Right atrium auricular region (tissue), 2 donors: ENCODE results near the gene P2RX3. TPM values are rescaled to one million over a fixed set of nuclear protein-coding genes. Genes with fewer than 3 reads are reported as not detected.

Source experiments
- DNase-seq: peaks from one replicate; pipeline ENCODE4 v3.0.0-alpha.2; 2019; ENCODE audit warnings: low spot score
- H3K27ac ChIP-seq, 2 donors: fragments of 200-600 bp; sonication (generic); 1 replicate in 1 of 2; 2 replicates in 1 of 2; pipeline ENCODE4 v1.5.1; 2016 to 2019
- H3K27me3 ChIP-seq, 2 donors: fragments of 200-600 bp; sonication (generic); one replicate each; pipeline versions ENCODE4 v1.5.1 to v1.6.0; 2017 to 2019
- H3K36me3 ChIP-seq: fragments of 200-600 bp; sonication (generic); one replicate; pipeline ENCODE4 v1.5.1; 2016
- H3K4me1 ChIP-seq, 2 donors: fragments of 200-600 bp; sonication (generic); one replicate each; pipeline versions ENCODE4 v1.5.1 to v1.6.0; 2017 to 2019
- H3K4me3 ChIP-seq, 2 donors: fragments of 200-600 bp; sonication (generic); 1 replicate in 1 of 2; 2 replicates in 1 of 2; pipeline ENCODE4 v1.5.1; 2017 to 2019; ENCODE audit warnings: mild to moderate bottlenecking in 1 of 2, moderate library complexity in 1 of 2
- H3K9me3 ChIP-seq, 2 donors: fragments of 200-600 bp; sonication (generic); one replicate each; pipeline ENCODE4 v1.5.1; 2019
- CTCF ChIP-seq, 2 donors: fragments of 200-600 bp; sonication (generic); IDR thresholded peaks; one replicate each; pipeline ENCODE4 v1.5.1; 2019; ENCODE audit warnings: antibody characterized with exemption in 2 of 2
- total RNA-seq, 2 donors: library from RNA; depleted of rRNA; stranded (reverse); fragments of >200 nt; gene quantifications; one replicate each; pipeline ENCODE4 v1.1.0, GENCODE V29; 2016

P2RX3 gene
- total RNA-seq, 2 donors from 2014 or later = 1.4 TPM; not detected in 1

DNA sequence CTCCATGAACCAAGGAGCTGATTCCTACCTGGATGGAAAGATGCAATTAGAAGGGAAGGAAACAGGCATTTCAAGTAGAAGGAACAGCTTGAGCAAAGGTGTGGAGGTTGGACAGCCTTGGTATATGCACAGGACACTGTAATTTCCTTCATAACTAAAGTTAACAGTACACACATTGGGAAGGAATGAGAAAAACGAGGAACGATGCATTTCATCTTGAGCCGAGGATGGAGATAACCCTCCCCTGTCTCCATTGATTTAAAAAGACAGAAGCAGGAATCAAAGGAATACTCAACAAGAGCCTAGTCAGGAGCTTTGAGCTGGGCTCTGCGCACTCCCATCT, 54.6 kb downstream of the P2RX3 start:
- TF ChIP-seq CTCF (IDR thresholded peaks at IDR 0.05) = no peak
- no peak for DNase-seq

GRCh38 chr11:57394203-57394965, 56.2 kb downstream of the P2RX3 start:
- TF ChIP-seq CTCF (IDR thresholded peaks at IDR 0.05) = no peak
- Histone ChIP-seq H3K36me3 (no peaks in the 10 kb centered on the region), H3K27me3 (no peaks in the 10 kb centered on the region), H3K9me3 (no peaks in the 10 kb centered on the region), H3K4me1 (no peaks in the 10 kb centered on the region), H3K4me3 (no peak overlapping the region), H3K27ac (no peak overlapping the region)
- no peak for DNase-seq

More for the DNA sequence above, 54.6 kb downstream of the P2RX3 start:
- Histone ChIP-seq H3K4me3 (no peak overlapping the region), H3K36me3 (no peaks in the 10 kb centered on the region), H3K9me3 (no peaks in the 10 kb centered on the region), H3K4me1 (no peaks in the 10 kb centered on the region), H3K27ac (no peak overlapping the region), H3K27me3 (no peaks in the 10 kb centered on the region)

DNA sequence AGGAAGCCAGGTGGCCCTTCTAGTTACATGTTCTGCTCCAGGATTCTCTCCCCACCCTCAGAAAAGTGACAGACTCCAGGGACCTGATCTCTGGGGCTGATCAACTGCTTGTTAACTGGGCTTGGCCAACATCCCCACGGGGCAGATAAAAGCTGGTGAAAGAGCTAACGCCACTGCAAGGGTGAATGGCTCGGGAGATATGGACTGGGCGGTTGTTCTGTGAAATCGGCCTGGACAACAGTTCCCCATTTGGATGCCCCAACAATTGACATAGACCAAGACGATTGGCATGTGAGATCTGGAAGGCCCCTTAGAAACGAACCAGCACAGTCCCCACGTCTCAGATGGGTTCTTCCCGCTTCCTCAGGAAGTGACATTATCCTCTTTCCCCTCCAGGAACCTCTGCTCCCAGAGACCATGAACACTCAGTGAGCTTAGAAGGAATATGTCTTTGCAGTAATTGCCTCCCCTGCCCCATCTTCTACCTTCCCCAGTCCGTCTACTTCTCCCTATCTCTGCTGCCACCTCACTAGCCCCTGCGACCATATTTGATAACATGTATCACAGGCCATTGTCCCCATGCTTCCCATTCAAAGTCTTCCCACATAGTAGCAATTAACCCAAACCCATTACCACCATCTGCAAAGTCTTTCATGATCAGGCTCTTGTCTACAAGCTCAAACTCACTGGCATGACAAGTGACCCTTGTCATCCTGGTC, 57.9 kb downstream of the P2RX3 start:
- Histone ChIP-seq H3K27ac (no peak overlapping the region), H3K36me3 (no peaks in the 10 kb centered on the region), H3K9me3 (no peaks in the 10 kb centered on the region), H3K4me1 (no peaks in the 10 kb centered on the region), H3K4me3 (no peak overlapping the region), H3K27me3 (no peaks in the 10 kb centered on the region)
- no peak for DNase-seq
- no peak for TF ChIP-seq CTCF (IDR thresholded peaks at IDR 0.05)

DNA sequence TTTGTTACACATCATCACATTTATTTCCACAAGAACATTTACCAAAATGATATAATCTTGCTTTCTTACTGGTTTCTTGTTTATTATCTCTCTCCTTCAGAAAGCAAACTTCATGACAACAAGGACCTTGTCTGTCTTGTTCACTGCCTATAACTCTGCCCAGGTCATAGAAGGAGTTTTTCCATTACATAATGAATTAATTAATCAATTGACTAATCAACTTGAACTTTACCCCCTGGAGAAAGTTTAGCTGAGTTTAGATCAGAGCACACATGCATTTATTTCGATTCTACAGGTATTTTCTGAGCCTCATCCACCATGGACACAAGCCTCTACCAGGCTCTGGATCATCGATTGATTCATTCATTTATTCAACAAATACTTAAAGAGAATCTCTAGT, 58.6 kb downstream of the P2RX3 start:
- H3K36me3 ChIP-seq = no peaks in the 10 kb centered on the region
- no peak for DNase-seq

DNA sequence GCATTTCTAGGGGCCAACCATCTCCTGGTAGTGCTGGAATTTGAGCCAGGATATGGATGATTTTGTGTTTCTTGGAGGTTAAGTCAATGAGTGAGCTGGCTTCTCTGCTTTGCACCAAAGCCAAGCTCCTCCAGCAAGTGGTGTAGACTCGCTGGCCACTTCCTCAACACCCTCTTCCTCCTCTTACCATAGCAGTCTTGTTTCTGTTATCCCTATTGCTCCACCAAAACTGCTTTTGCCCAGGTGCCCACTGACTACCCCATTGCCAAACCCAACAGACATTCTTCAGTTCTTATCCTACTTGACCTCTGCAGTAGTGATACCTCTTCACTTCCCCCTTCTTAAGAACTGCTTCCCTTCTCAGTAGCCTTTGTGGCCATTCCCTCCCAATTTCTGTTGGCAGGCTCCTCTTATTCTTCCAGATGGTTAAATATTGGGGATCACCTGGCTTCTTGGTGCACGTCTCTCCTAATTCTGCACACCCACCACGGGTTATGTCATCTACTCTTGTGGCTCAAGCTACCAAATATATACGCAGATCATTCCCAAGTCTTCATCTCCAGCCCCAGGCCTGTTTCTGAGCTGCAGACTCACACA, 59.3 kb downstream of the P2RX3 start:
- Histone ChIP-seq H3K4me1 (no peaks in the 10 kb centered on the region), H3K27me3 (no peaks in the 10 kb centered on the region), H3K36me3 (no peaks in the 10 kb centered on the region), H3K4me3 (no peak overlapping the region), H3K9me3 (no peaks in the 10 kb centered on the region), H3K27ac (no peak overlapping the region)
- TF ChIP-seq CTCF (IDR thresholded peaks at IDR 0.05) = no peak
- DNase-seq = no peak

More for the DNA sequence above, 58.6 kb downstream of the P2RX3 start:
- Histone ChIP-seq H3K4me1 (no peaks in the 10 kb centered on the region), H3K9me3 (no peaks in the 10 kb centered on the region), H3K27me3 (no peaks in the 10 kb centered on the region), H3K4me3 (no peak overlapping the region), H3K27ac (no peak overlapping the region)
- TF ChIP-seq CTCF (IDR thresholded peaks at IDR 0.05) = no peak
